Measurements from ENCODE around the gene RNF5.

GRCh38 chr6:32163559-32164258 is 14.5 kb upstream of the RNF5 start:
- TF ChIP-seq EZH2 (IDR thresholded peaks at IDR 0.05; ENCODE audit: insufficient read depth, poor library complexity, severe bottlenecking) = no peak
- no peak for TF ChIP-seq EZH2phosphoT487 (IDR thresholded peaks at IDR 0.05; ENCODE audit: insufficient read depth, low read depth)
